HG03342 (cell line): Measurements from ENCODE around the gene GMNN.

Experiments used
- ATAC-seq: cut with Tn5 transposase; IDR thresholded peaks from one replicate; pipeline ENCODE4 v1.9.1; 2021; ENCODE audit warnings: mild to moderate bottlenecking, moderate library complexity; ENCODE audit not compliant: unreplicated experiment

GMNN gene

GRCh38 chr6:24799541-24799915 lies 24.8 kb downstream of the GMNN start:
- ATAC-seq = no peak

GRCh38 chr6:24802271-24803059 lies 27.7 kb downstream of the GMNN start:
- no peak for ATAC-seq

GRCh38 chr6:24807584-24807983 lies 32.8 kb downstream of the GMNN start:
- no peak for ATAC-seq

DNA sequence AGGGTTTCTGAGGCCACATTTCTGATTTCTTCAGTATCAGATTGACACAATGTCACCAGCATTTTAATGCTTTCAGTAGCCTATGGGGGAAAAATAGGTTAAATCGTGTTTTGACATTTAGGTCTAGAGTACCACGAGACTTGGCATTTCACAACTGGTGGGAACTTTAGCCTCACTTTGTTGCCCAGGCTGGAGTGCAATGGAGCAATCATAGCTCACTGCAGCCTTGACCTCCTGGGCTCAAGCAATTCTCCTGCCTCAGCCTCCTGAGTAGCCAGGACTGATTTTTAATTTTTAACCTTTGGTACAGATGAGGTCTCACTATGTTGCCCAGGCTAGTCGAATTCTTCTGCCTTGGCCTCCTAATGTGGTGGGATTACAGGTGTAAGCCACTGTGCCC lies 35.0 kb downstream of the GMNN start:
- ATAC-seq = no peak

GRCh38 chr6:24818346-24818745 lies 43.6 kb downstream of the GMNN start:
- ATAC-seq = no peak

- ATAC-seq = no peak
Observed at GRCh38 chr6:24821860-24822444, 47.2 kb downstream of the GMNN start.

- no peak for ATAC-seq
Observed at GRCh38 chr6:24822696-24823095, 48.0 kb downstream of the GMNN start.

GRCh38 chr6:24823185-24823584 lies 48.4 kb downstream of the GMNN start:
- no peak for ATAC-seq

DNA sequence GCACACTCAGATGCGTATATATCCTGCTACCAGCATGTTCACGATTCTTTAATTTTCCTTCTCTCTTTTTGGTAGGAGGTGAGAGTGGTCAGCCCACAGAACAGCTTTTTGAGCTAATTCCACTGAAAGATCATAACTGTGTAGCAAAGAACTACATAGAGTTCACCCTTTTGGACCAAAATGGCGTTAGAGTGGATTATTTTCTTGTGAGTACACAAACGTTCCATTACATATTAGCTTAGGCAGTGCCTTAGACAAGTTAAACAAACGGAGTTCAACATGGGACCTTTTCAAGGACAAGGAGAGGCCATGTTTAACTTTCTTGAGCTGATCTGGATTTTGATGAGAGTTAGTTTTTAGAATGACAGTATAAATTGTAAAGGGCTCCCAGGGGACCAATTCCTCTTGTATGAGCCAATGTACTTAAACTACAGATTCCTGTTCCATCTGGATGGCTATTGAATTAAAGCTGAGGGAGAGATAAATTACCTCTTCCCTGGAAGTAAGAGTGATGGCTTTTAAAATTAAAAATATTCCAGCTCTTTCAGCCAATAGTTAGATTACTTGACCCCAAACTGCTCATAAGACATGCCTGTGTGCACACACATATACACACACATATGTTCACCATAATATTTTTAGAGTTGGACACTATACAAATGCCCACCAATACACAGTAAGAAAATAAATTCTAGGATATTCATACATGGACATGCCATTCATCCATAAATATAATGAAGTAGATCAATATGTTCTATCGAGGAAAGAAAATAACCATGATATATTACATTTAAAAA lies 49.6 kb downstream of the GMNN start:
- ATAC-seq = no peak

GRCh38 chr6:24825130-24825630 lies 50.4 kb downstream of the GMNN start:
- no peak for ATAC-seq

DNA sequence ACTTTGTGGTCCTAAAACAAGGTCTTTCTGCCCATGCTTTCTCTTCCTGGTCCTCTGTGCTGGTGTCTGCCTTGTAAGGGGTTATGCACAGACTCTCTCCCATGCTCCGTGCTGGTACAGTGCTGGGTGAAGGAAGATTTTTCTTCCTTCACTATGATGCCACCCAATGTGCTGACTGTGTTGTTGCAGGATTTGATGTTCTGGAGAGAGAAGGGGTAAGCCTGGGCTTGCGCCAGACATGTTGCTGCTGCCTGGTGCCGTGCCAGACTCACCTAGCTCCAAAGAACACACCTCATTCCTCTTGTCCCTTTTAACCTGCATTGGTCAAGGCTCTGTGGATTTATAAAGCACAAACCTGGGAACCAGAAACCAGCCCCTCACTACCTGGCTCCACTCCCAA lies 52.4 kb downstream of the GMNN start:
- ATAC-seq = no peak

GRCh38 chr6:24827970-24828369 lies 53.2 kb downstream of the GMNN start:
- ATAC-seq = no peak

- ATAC-seq = no peak
Observed at GRCh38 chr6:24829657-24830056, 54.9 kb downstream of the GMNN start.

DNA sequence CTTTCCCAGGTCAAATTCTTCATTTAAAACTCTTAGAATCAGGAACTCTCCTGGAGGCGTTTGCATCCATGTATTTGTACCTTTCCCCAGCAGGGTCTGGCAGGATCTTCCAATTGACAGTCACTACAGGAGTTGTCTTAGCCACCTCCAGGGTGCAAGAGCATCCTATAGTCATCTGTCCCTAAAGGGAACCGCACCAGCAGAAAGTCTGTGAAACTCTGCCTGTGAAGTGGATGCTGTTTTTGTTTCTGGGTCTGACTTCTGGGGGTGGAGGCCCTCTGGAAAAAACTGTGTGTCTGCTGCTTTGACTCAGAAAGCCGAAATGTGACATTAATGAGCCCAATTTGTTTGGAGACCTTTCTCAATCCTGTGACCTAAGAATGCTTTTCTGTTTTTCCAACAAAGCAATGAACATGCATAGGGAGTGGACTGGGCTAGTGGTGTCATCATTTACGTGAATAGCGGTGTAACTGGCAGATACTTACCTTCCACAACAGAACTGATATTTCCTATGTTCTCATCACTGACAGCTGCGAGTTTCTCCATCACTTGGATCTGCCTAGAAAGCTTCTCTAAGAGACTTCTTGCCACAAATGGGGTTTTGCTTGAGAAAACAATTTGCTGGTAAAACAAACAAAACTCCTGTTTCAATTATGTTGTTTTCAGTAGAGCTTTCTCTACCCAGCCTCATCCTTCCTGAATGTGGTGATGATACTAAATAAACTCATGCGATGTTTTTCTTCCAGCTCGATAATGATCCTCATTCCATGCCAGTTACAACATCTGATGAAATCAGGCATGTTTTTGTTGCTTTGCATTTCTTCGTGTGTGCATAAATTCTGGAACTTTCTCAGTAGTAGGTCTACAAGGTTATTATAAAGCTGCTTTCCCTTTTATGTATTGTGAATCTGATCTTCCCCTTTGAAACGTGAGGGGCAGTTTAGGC lies 57.3 kb downstream of the GMNN start:
- no peak for ATAC-seq

DNA sequence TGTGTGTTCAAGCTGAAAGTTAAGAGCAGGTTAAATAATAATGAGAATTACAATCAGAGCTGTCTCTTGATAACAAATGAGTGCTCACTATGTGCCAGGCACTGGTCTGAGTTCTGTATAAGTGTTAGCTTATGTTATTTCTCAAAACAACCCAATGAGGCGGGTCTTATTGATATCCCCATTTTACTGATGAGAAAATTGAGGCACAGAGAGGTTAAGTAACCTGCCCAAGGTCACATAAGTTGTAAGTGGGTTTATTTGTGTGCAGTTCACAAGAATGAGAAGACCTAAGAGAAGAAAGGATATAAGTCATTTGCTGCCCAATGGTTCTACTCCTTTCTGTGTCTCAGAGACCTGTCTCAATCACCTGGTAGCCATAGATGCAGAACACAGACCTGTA lies 58.1 kb downstream of the GMNN start:
- no peak for ATAC-seq

DNA sequence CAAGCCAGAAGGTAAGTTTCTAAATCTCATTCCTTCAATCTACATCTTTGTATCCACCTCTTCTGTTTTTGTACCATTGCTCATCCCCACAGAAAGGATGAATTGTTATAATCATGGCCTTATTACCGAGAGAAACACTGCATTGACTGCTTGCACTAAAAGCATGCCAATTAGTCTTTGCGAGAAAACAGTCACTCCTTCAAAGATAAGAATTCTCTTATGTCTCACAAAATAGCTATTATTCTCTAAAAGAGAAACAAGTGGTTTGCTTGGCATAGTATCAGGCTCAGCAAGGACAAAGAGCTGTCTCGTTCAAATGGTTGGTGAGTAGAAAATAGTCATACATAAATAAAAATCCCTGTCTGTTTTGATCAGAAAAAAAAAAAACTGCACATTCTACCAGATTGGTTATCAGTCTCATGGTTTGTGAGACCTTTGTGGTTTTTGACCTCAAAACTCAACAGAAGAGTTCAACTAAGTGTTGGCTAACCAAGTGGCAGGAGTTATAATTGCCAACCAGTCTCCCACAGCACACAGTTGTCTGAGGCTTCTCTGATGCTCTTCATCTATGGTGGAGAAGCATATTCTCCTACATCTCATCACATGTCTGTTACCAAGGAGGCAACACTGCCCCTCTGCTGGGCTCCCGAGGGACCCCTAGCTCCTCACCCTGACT lies 59.1 kb downstream of the GMNN start:
- no peak for ATAC-seq
